Activated naive CD4-positive, alpha-beta T cell treated with Interleukin-2 at 50 U/mL for 16 hours (primary cell): ENCODE measurements around the gene EXOC6B.
"Not testable (repeated sequence)": the region's sequence is repeated elsewhere in the genome, so short reads cannot be mapped to it uniquely, and the experiment has no call there.

Experiments used
- DNase-seq: peaks from one replicate; pipeline ENCODE4 v3.0.0-alpha.2; 2020

EXOC6B gene

GRCh38 chr2:72533765-72534164 lies 292.1 kb downstream of the EXOC6B start:
- DNase-seq, result no peak

- no peak for DNase-seq
Observed at GRCh38 chr2:72527424-72527823, 298.4 kb downstream of the EXOC6B start.

- no peak for DNase-seq
Observed at GRCh38 chr2:72526623-72527022, 299.2 kb downstream of the EXOC6B start.

GRCh38 chr2:72524071-72524470 lies 301.8 kb downstream of the EXOC6B start:
- no peak for DNase-seq

GRCh38 chr2:72515696-72516095 lies 310.1 kb downstream of the EXOC6B start:
- no peak for DNase-seq

GRCh38 chr2:72513011-72513410 lies 312.8 kb downstream of the EXOC6B start:
- no peak for DNase-seq

GRCh38 chr2:72512376-72512775 lies 313.5 kb downstream of the EXOC6B start:
- no peak for DNase-seq

- DNase-seq, result no peak
Observed at GRCh38 chr2:72511906-72512305, 313.9 kb downstream of the EXOC6B start.

GRCh38 chr2:72497763-72498162 lies 328.1 kb downstream of the EXOC6B start:
- no peak for DNase-seq

GRCh38 chr2:72496479-72496878 lies 329.4 kb downstream of the EXOC6B start:
- no peak for DNase-seq

- DNase-seq, result no peak
Observed at GRCh38 chr2:72494392-72494791, 331.4 kb downstream of the EXOC6B start.

GRCh38 chr2:72484622-72485021 lies 341.2 kb downstream of the EXOC6B start:
- DNase-seq, result not testable (repeated sequence)

GRCh38 chr2:72483346-72483745 lies 342.5 kb downstream of the EXOC6B start:
- no peak for DNase-seq

- no peak for DNase-seq
Observed at GRCh38 chr2:72475246-72475645, 350.6 kb downstream of the EXOC6B start.

GRCh38 chr2:72457801-72458516 lies 367.9 kb downstream of the EXOC6B start:
- DNase-seq, result no peak

GRCh38 chr2:72454189-72454588 lies 371.6 kb downstream of the EXOC6B start:
- no peak for DNase-seq

- DNase-seq, result no peak
Observed at GRCh38 chr2:72442270-72442669, 383.6 kb downstream of the EXOC6B start.

- no peak for DNase-seq
Observed at GRCh38 chr2:72439892-72440291, 385.9 kb downstream of the EXOC6B start.

- DNase-seq, result no peak
Observed at GRCh38 chr2:72438364-72438763, 387.5 kb downstream of the EXOC6B start.

- DNase-seq, result no peak
Observed at GRCh38 chr2:72431737-72432136, 394.1 kb downstream of the EXOC6B start.

GRCh38 chr2:72427022-72427861 lies 398.6 kb downstream of the EXOC6B start:
- DNase-seq, result no peak

GRCh38 chr2:72425996-72426395 lies 399.8 kb downstream of the EXOC6B start:
- DNase-seq, result no peak

- no peak for DNase-seq
Observed at GRCh38 chr2:72423756-72424155, 402.1 kb downstream of the EXOC6B start.

- DNase-seq, result not testable (repeated sequence)
Observed at GRCh38 chr2:72421771-72422379, 404.0 kb downstream of the EXOC6B start.
